Measurements from ENCODE around the gene GRK6.

DNA sequence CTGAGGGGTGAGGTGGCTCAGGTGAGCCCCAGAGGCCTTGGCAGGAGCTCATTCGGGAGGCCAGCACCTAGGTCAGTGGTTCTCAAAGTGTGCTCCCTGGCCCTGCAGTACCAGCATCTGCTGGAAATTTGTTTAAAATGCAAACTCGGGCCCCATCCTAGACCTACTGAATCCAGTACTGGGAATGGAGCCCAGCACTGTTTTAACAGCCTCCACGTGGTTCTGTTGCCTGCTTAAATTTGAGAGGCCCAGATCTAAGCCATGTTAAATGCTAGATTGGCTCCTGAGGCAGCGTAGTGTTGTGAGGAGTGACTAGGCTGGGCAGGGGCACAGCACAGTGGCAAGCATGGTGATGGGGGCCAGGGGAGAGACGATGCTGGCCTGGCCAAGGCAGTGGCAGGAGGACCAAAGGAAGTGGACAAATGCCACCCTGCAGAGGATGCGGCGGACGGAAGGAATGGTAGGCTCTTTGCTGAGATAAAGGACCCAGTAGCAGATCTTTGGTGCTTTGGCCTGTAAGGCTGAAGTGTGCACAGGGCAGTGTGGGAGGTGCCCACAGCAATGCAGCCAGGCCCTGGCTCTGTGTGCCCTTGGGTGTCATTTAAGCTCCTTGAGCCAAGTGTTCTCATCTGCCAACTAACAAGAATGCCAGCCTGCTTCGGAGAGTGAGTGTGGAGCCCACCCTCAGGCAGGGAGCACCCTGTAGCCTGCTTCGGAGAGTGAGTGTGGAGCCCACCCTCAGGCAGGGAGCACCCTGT is 24.4 kb downstream of the GRK6 start:
- TF ChIP-seq, protein P1, sequence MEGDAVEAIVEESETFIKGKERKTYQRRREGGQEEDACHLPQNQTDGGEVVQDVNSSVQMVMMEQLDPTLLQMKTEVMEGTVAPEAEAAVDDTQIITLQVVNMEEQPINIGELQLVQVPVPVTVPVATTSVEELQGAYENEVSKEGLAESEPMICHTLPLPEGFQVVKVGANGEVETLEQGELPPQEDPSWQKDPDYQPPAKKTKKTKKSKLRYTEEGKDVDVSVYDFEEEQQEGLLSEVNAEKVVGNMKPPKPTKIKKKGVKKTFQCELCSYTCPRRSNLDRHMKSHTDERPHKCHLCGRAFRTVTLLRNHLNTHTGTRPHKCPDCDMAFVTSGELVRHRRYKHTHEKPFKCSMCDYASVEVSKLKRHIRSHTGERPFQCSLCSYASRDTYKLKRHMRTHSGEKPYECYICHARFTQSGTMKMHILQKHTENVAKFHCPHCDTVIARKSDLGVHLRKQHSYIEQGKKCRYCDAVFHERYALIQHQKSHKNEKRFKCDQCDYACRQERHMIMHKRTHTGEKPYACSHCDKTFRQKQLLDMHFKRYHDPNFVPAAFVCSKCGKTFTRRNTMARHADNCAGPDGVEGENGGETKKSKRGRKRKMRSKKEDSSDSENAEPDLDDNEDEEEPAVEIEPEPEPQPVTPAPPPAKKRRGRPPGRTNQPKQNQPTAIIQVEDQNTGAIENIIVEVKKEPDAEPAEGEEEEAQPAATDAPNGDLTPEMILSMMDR (conservative IDR thresholded peaks at IDR 0.05; ENCODE audit: low read depth in 2 of 2) = no peak
- TF ChIP-seq EZH2 (IDR thresholded peaks at IDR 0.05; ENCODE audit: low read depth, unreplicated experiment) = no peak
- no peak for TF ChIP-seq POLR2AphosphoS5 (IDR thresholded peaks at IDR 0.05; ENCODE audit: low read depth)
- TF ChIP-seq REST (IDR thresholded peaks at IDR 0.05; ENCODE audit: unreplicated experiment) = no peak
- TF ChIP-seq JUNB (IDR thresholded peaks at IDR 0.05; ENCODE audit: unreplicated experiment) = no peak
- TF ChIP-seq CREB1 (CRISPR knock-in tag; IDR thresholded peaks at IDR 0.05; ENCODE audit: low read depth) = no peak

Data from GM23338 (cell line).